Stimulated activated CD4-positive, alpha-beta T cell treated with anti-CD3 and anti-CD28 coated beads, Interleukin-1b, Interleukin-23, amount 100 ng/mL, for 4 hours (primary cell): ENCODE measurements around the gene SLC17A5.
A peak's percentile ranks its signal among the peaks of the same experiment; 100 is the strongest.
"Not testable (repeated sequence)": the region's sequence is repeated elsewhere in the genome, so short reads cannot be mapped to it uniquely, and the experiment has no call there.

Experiments used
- DNase-seq, 2 donors: peaks; one replicate each; pipeline ENCODE4 v3.0.0-alpha.2; 2020; ENCODE audit warnings: low read depth in 2 of 2

The SLC17A5 gene, protein sequence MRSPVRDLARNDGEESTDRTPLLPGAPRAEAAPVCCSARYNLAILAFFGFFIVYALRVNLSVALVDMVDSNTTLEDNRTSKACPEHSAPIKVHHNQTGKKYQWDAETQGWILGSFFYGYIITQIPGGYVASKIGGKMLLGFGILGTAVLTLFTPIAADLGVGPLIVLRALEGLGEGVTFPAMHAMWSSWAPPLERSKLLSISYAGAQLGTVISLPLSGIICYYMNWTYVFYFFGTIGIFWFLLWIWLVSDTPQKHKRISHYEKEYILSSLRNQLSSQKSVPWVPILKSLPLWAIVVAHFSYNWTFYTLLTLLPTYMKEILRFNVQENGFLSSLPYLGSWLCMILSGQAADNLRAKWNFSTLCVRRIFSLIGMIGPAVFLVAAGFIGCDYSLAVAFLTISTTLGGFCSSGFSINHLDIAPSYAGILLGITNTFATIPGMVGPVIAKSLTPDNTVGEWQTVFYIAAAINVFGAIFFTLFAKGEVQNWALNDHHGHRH

DNA sequence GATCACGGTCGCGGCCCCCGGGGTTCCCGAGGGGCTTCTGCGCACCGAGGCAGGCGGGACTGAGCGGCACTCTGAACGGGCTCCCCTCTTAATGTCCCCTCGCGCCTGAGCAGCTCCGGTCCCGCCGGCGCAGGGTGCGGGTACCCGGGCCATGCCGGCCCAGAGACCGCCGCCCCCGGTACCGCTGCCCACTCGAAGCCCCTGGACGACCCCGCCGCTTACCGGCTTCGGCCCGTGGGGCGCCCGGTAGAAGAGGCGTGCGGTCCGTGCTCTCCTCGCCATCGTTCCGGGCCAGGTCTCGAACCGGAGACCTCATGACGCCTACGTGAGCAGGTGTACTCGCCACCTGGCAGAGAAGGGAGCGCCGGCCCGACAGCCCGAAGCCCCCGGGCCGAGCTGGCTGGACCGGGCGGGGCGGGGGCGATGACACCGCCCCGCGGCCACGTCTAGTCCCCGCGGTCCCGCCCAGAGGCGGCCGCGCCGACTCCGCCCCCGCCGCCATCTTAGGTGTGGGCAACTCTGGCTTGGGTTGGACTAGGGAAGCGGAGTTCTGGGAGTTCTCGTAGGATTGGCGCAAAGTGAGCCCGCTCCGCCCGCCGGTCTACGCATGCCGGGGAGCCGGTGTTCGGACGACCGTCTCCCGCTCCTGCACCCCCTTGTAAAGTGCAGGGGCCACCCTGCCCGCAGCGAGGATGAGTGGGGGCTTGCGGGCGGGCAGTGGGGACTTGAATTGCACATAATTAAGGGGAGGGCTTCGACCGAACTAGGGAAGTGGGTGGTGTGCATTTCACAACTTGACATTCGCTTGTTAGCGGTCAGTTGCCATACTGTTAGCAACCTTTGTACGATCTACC, at the start of gene SLC17A5:
Gene SLC17A5, minus strand, starts transcription at position 422 of the 854 bp plus-strand sequence. Its CDS starts 106 bp downstream, at position 316.
- peak; percentile 78 to 90 for DNase-seq

GRCh38 chr6:73703466-73703865, 49.7 kb upstream of the SLC17A5 start:
- DNase-seq, result no peak

GRCh38 chr6:73702444-73702843, 48.7 kb upstream of the SLC17A5 start:
- DNase-seq, result no peak

GRCh38 chr6:73699676-73700459, 46.1 kb upstream of the SLC17A5 start:
- no peak for DNase-seq

- no peak for DNase-seq
Observed at GRCh38 chr6:73696966-73697655, 43.3 kb upstream of the SLC17A5 start.

DNA sequence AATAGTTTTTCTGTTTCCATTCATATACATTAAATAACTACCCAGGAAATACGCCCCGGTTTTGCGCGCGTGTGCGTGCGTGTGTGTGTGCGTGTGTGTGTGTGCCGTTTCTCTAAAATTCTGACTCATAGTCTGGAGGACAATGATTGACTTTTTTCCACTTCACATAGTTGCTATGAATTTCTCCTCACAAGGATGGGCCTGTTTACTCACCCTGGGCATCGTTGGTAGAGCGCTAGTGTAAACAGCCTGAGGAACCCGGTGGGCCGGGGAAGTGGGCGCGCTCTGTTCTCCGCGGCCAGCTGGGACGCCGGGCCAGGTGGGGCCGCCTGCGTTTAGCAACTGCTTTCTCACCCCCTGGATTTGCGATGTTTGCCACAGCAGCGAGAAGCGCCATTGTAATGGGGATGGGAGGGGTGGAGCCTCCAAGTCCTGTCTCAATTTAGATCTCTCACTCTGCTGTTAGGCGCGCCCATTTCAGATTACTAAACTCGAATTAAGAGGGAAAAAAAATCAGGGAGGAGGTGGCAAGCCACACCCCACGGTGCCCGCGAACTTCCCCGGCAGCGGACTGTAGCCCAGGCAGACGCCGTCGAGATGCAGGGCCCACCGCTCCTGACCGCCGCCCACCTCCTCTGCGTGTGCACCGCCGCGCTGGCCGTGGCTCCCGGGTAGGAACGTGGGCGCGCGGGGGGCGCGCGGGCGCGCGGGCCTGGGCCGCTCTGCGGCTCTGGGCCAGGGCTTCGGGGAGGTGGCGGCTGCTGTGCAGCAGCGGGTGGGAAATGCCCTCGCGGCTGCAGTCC, 42.0 kb upstream of the SLC17A5 start, which contains the start of gene CD109:
Gene CD109, plus strand, starts transcription at position 585 of the 803 bp plus-strand sequence. Its CDS starts 13 bp downstream, at position 598.
- DNase-seq, result peak; percentile 60 to 63

DNA sequence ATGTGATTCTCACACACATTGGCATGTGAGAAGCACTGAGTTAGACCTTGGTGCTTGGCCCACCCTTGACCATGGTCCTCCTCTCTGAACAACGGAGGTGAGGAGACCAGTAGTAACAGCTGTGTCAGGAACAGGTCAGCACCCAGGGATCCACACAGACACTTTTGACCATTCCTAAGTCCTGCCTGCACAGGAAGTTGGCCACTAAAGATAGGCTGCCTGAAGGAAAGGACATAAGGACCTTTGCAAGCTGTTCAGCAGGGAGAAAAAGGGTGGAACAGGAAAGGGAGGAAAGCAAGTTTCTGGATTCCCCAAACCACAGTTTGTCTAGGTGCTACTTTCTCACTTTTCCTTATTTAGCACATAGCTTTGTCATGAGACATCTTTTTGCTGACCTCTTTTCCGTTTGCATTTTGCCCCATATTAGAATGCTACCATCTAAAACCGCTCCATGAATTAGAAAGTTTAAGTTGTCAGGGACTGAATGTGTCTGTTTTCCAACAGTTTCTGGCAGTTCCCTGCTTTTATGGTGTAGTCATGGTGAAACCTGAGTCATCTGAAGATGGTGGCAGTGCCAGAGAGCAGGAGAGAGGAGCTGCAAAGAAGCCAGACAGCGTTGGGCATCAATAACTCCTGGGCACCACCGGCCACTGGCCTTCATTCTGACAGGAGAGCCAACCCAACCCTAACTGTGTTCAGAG, 41.1 kb upstream of the SLC17A5 start:
- no peak for DNase-seq

DNA sequence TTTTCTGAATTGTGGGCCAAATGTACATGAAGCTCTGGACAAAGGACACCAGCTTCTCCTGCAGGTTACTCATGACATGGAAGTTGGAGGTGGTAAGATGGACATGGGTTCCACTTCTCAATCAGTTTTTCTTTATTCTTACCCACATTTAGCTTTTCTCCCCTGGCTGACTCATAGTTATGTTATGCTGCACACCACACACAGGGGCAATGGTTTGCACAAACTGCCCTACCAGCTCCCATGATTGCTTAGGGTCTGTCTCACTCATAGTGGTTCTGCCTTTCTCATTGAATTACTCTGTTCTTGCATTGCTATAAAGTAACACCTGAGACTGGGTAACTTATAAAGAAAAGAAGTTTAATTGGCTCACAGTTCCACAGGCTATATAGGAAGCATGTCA, 37.7 kb upstream of the SLC17A5 start:
- DNase-seq, result no peak

DNA sequence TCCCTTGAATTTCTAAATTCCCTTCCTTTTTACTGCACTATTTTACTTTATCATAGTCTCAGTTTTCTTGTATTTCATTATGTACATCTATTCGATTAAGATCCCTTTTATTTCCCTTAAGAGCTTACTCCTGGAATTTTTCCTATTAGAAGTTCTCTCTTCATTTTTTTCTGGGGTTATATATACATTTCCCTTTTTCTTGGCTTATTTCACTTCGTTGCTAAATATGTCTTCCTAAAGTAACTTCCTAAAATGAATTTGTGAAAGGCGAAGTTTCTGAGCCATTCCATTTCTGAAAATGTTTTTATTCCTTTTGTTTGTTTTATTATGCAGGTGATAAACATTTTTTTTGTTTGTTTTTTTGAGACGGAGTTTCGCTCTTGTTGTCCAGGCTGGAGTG, 36.3 kb upstream of the SLC17A5 start:
- no peak for DNase-seq

DNA sequence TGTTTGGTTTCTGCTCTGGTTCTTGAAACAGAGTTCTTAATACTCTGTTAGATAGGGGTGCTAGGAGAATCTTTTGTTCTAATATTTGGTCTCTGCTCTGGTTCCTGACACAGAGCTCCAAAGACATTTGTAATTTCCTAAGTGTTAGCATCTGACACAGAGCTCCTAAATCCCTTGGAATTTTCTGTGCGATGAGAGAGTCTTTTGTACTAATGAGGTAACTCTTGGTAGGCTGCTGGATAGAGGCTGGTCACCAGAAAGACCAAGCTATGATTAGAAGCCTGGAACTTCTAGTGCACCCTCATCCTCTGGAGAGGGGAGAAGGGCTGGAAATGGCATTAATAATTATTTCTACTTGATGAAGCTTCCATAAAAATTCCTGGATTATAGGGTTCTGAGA, 34.6 kb upstream of the SLC17A5 start:
- no peak for DNase-seq

DNA sequence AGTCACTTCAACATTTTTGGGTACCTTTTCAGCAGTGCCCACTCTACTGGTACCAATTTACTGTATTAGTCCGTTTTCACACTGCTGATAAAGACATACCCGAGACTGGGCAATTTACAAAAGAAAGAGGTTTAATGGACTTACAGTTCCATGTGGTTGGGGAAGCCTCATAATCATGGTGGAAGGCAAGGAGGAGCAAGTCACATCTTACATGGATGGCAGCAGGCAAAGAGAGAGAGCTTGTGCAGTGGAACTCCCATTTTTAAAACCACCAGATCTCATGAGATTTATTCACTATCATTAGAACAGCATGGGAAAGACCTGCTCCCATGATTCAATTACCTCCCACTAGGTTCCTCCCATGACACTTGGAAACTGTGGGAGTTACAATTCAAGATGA, 29.8 kb upstream of the SLC17A5 start:
- DNase-seq, result not testable (repeated sequence)

DNA sequence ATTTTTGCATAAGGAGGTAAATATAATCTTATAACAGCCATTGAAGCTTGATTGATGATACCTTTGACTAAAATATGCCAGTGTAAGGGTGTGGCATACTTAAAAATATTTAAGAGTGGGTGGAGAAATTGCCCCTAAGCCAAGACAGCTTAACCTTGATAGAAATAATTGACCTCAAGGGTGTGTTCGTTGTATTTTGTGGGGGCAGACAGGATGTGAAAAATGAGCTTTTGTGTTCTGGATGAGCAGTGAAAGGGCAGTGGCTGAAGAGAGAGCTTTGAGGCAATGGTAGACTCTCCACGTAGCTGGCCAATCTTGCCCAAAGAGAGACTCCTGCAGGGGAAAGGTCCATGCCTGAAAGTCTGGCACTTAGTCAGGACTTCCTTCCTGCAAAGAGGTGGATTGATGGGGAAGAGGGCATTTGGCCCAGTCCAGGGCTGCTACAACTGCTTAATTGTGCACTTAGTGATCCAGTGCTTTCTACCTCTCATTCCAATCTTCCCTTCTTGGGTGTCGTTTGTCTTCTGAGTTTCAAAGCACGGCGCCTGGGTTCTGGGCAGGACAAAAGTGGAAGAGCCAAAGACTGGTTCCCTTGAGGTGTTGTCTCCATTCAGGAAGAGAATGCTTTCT, 26.6 kb upstream of the SLC17A5 start:
- DNase-seq, result no peak

DNA sequence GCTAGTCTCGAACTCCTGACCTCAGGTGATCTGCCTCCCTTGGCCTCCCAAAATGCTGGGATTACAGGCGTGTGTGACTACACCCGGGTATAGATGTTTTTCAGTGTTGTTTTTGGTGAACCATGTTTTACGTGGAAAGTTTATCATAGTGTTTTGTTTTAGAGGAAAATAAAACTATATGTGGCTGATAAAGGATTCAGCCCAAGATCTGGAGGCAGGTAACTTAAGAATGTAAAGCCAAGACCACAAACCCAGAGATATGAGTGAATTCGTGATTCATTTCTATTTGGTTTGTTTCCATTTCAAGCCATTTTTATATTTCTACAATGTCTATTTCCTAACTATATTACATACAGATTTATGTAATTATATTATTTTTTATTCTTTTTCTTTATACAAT, 26.1 kb upstream of the SLC17A5 start:
- DNase-seq, result not testable (repeated sequence)

DNA sequence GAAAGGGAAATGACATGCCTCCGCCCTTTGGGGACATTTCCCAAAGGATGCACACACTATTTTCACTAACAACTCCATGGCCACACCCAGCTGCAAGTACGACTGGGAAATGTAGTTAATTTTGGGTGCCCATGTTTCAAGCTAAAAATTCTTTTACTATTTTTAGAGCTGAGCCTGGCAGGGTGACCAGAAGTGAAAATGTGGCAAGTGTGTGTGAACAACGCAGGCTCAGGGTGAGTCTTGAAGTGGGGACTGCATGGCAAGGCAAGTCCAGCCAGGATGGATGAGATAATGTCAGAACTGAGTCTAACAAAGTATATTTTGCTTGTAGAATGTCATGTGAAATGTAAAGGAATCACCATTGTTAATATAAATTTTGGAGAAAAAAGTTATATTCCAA, 25.2 kb upstream of the SLC17A5 start:
- no peak for DNase-seq

GRCh38 chr6:73675466-73676098, 21.8 kb upstream of the SLC17A5 start:
- peak; percentile 45 to 73 for DNase-seq

DNA sequence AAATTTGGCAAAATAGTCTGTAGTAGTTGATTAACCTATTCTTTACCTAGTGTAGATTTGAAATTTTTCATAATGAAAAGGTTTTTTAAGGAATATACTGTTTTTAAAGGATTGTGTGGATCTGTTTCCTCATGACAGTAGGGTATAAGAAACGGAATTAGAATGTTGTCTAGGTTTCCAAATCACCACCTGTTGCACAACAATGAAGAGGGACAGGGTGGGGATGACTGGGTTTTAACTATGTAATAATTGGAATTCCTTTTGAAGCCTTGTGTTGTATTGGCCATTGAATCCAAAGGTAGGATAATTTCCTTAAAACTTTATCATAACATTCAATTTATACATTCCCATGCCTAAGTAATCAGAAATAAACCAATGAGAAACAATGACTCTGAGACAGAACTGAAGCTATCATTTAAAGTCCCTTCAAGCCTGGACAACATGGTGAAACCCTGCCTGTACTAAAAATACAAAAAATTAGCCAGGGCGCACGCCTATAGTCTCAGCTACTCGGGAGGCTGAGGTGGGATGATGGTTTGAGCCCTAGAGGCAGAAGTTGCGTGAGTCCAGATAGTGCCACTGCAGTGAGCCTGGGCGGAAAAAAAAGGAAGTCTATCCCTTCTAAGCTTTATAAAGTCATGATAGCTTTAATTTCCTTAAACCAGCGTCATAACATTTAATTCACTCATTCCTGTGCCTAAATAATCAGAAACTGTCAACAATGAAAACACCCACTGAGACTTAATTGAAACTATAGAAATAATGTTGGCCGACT, 18.3 kb upstream of the SLC17A5 start:
- no peak for DNase-seq

- no peak for DNase-seq
Observed at GRCh38 chr6:73669005-73669404, 15.2 kb upstream of the SLC17A5 start.

- no peak for DNase-seq
Observed at GRCh38 chr6:73667798-73668197, 14.0 kb upstream of the SLC17A5 start.
